ENCODE measurements around the gene PRPSAP2.

The PRPSAP2 gene

GRCh38 chr17:18964018-18964351 is 106.1 kb downstream of the PRPSAP2 start:
- Histone ChIP-seq H3K9me3 (ENCODE audit: control insufficient read depth, insufficient read depth, low read length) (no peaks in the 10 kb centered on the region), H3K9me2 (replicated peaks; ENCODE audit: control insufficient read depth, low read length) (no peaks in the 10 kb centered on the region), H3K4me3 (ENCODE audit: low read length) (no peak overlapping the region), H3K27ac (ENCODE audit: low read depth, low read length) (no peak overlapping the region), H3K4me1 (ENCODE audit: control insufficient read depth, low read length) (peaks cover 14% of the 10 kb centered on the region), H3K36me3 (ENCODE audit: control insufficient read depth, low read length) (no peaks in the 10 kb centered on the region), H3K27me3 (ENCODE audit: control insufficient read depth, low read length) (no peaks in the 10 kb centered on the region), H3F3A (ENCODE audit: control insufficient read depth, insufficient read depth) (no peaks in the 10 kb centered on the region), H3K79me2 (ENCODE audit: control insufficient read depth, low read length) (no peaks in the 10 kb centered on the region), H3K4me2 (ENCODE audit: low read length) (no peak overlapping the region), H4K20me1 (ENCODE audit: control insufficient read depth, insufficient read depth, low read depth, low read length) (no peaks in the 10 kb centered on the region)
- no peak for TF ChIP-seq EZH2phosphoT487 (IDR thresholded peaks at IDR 0.05; ENCODE audit: borderline replicate concordance, low read length)
- TF ChIP-seq CTCF (IDR thresholded peaks at IDR 0.05; ENCODE audit: low read depth, low read length, poor library complexity, severe bottlenecking), result no peak

- no peaks in the 10 kb centered on the region for H3K79me2 ChIP-seq (ENCODE audit: control insufficient read depth, low read length)
- no peaks in the 10 kb centered on the region for H4K20me1 ChIP-seq (ENCODE audit: control insufficient read depth, insufficient read depth, low read depth, low read length)
- peaks cover 14% of the 10 kb centered on the region for H3K4me1 ChIP-seq (ENCODE audit: control insufficient read depth, low read length)
- TF ChIP-seq CTCF (IDR thresholded peaks at IDR 0.05; ENCODE audit: low read depth, low read length, poor library complexity, severe bottlenecking), result no peak
- no peak for TF ChIP-seq EZH2phosphoT487 (IDR thresholded peaks at IDR 0.05; ENCODE audit: borderline replicate concordance, low read length)
- H3K27ac ChIP-seq (ENCODE audit: low read depth, low read length), result no peak overlapping the region
- no peaks in the 10 kb centered on the region for H3K9me2 ChIP-seq (replicated peaks; ENCODE audit: control insufficient read depth, low read length)
- H3K4me2 ChIP-seq (ENCODE audit: low read length), result no peak overlapping the region
- no peaks in the 10 kb centered on the region for H3K9me3 ChIP-seq (ENCODE audit: control insufficient read depth, insufficient read depth, low read length)
- no peaks in the 10 kb centered on the region for H3K27me3 ChIP-seq (ENCODE audit: control insufficient read depth, low read length)
- no peaks in the 10 kb centered on the region for H3K36me3 ChIP-seq (ENCODE audit: control insufficient read depth, low read length)
- no peaks in the 10 kb centered on the region for H3F3A ChIP-seq (ENCODE audit: control insufficient read depth, insufficient read depth)
- no peak overlapping the region for H3K4me3 ChIP-seq (ENCODE audit: low read length)
Measured at GRCh38 chr17:18964550-18964949, 106.6 kb downstream of the PRPSAP2 start.

- no peaks in the 10 kb centered on the region for H3F3A ChIP-seq (ENCODE audit: control insufficient read depth, insufficient read depth)
- no peaks in the 10 kb centered on the region for H3K9me2 ChIP-seq (replicated peaks; ENCODE audit: control insufficient read depth, low read length)
- H3K36me3 ChIP-seq (ENCODE audit: control insufficient read depth, low read length), result no peaks in the 10 kb centered on the region
- no peaks in the 10 kb centered on the region for H3K79me2 ChIP-seq (ENCODE audit: control insufficient read depth, low read length)
- no peaks in the 10 kb centered on the region for H3K27me3 ChIP-seq (ENCODE audit: control insufficient read depth, low read length)
- H3K4me1 ChIP-seq (ENCODE audit: control insufficient read depth, low read length), result peaks cover 10% of the 10 kb centered on the region
- H3K4me3 ChIP-seq (ENCODE audit: low read length), result no peak overlapping the region
- H3K9me3 ChIP-seq (ENCODE audit: control insufficient read depth, insufficient read depth, low read length), result no peaks in the 10 kb centered on the region
- no peak overlapping the region for H3K27ac ChIP-seq (ENCODE audit: low read depth, low read length)
- H3K4me2 ChIP-seq (ENCODE audit: low read length), result no peak overlapping the region
- no peak for TF ChIP-seq EZH2phosphoT487 (IDR thresholded peaks at IDR 0.05; ENCODE audit: borderline replicate concordance, low read length)
- no peak for TF ChIP-seq CTCF (IDR thresholded peaks at IDR 0.05; ENCODE audit: low read depth, low read length, poor library complexity, severe bottlenecking)
- no peaks in the 10 kb centered on the region for H4K20me1 ChIP-seq (ENCODE audit: control insufficient read depth, insufficient read depth, low read depth, low read length)
Measured at GRCh38 chr17:18965530-18966236, 107.8 kb downstream of the PRPSAP2 start.

Measured in DOHH2 (cell line).